ENCODE results near the gene MRC2. TPM values are rescaled to one million over a fixed set of nuclear protein-coding genes. Genes with fewer than 3 reads are reported as not detected.

MRC2 gene
- total RNA-seq, 1 experiment from 2014 or later, result 10.7 TPM

DNA sequence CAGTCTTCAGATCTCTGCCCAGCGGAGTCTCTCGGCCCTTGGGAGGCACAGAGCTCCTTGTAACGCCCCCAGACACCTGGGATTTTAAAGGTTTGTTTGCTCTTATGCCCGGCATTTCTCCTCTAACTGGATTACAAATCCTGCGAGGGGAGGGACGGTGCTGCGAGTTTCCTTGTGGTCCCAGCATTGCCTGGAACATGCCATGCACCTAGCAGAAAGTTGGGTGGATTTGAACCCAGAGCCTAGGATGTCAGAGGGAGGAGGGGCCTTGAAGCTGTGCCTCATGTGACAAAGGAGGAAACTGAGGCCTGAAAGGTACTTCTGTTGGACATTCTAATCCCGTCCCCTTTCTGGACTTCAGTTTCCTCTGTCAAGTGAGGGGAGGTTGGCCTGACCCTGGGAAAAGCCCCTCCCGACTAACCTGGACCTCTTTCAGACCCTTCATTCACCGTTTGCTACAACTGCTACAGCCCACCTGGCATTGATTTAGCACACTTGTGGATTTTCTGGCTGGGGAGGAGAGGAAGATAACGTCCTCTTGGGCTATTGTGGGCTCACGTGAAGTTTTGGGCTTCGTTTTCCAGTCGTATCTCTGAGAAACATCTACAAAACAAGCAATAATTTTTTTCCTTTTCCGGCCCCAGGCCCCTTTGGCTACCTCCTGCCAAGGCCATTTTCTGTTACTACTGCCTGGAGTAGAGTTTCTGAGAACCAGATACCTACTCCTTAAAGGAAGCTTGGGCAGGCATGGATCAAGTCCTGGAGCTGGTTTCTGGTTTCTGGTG, 30.9 kb downstream of the MRC2 start:
- BruUV-seq (replicated peaks), result no TSS peak
- Histone ChIP-seq H3K27me3 (ENCODE audit: insufficient read depth, low read length) (no peaks in the 10 kb centered on the region), H3K4me1 (ENCODE audit: control insufficient read depth in 1 of 2, insufficient read depth in 2 of 2, low read length in 2 of 2) (peaks cover 0 to 1% of the 10 kb centered on the region in 2 experiments; a peak in 1 of 4 replicates), H3K9me3 (ENCODE audit: control insufficient read depth in 1 of 2, insufficient read depth in 1 of 2, low read depth in 1 of 2, low read length in 2 of 2) (peaks cover 10 to 12% of the 10 kb centered on the region in 2 experiments; a peak in 3 of 4 replicates), H3K4me2 (ENCODE audit: low read length) (no peak overlapping the region), H2AFZ (ENCODE audit: low read depth, low read length, poor library complexity, severe bottlenecking) (no peak overlapping the region), H3K9me2 (ENCODE audit: insufficient read depth) (no peaks in the 10 kb centered on the region), H4K20me1 (ENCODE audit: insufficient read depth) (no peaks in the 10 kb centered on the region), H3K4me3 (replicated peaks in 1 of 2; ENCODE audit: low read depth in 1 of 2, low read length in 2 of 2) (no peak overlapping the region), H3K9ac (ENCODE audit: low read length) (no peak overlapping the region), H3K36me3 (ENCODE audit: control insufficient read depth in 1 of 2, insufficient read depth in 2 of 2, low read length in 2 of 2) (no peaks in the 10 kb centered on the region), H3K27ac (ENCODE audit: low read depth, low read length) (no peak overlapping the region), H3K79me2 (ENCODE audit: insufficient read depth, low read length) (no peaks in the 10 kb centered on the region)
- RAD21 ChIA-PET (ENCODE audit: low non-redundant PET in 1 of 2, low total read pairs in 2 of 2, uncharacterized antibody in 2 of 2, unreplicated experiment in 2 of 2), result interaction anchor here in 1 of 2 experiments (0.6 kb wide), 1 partner anchor 116 kb away, joined by 5 read pairs; no protein-coding TSS in a partner anchor
- TF ChIP-seq TCF7L2 (IDR thresholded peaks at IDR 0.05; ENCODE audit: borderline replicate concordance, extremely low read depth, insufficient read depth, insufficient read length) (no peak), POLR2AphosphoS5 (IDR thresholded peaks at IDR 0.05; ENCODE audit: low read depth, low read length) (no peak), SIN3A (IDR thresholded peaks at IDR 0.05; ENCODE audit: low read depth) (no peak), CTCF (IDR thresholded peaks at IDR 0.05 in 2 of 3, conservative IDR thresholded peaks at IDR 0.05 in 1 of 3; ENCODE audit: borderline replicate concordance in 1 of 3, insufficient read depth in 1 of 3, low read depth in 2 of 3, low read length in 2 of 3) (no peak), SRF (IDR thresholded peaks at IDR 0.05; ENCODE audit: low read depth) (no peak), EZH2phosphoT487 (IDR thresholded peaks at IDR 0.05; ENCODE audit: borderline replicate concordance) (no peak), JUND (IDR thresholded peaks at IDR 0.05) (no peak), ZFX (IDR thresholded peaks at IDR 0.05) (no peak), CEBPB (IDR thresholded peaks at IDR 0.05; ENCODE audit: low read depth) (no peak)
- TF ChIP-seq, protein P1, sequence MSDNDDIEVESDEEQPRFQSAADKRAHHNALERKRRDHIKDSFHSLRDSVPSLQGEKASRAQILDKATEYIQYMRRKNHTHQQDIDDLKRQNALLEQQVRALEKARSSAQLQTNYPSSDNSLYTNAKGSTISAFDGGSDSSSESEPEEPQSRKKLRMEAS (IDR thresholded peaks at IDR 0.05), result no peak
- DNase-seq (ENCODE audit: low read depth, low spot score) (no peak), ATAC-seq (no peak)
- CTCF ChIA-PET, result no interaction called here
- intact Hi-C loops (cut with micrococcal nuclease), result no loop called here
- POLR2A ChIA-PET, result no interaction called here
